ENCODE data around the gene PLEKHG7.

DNA sequence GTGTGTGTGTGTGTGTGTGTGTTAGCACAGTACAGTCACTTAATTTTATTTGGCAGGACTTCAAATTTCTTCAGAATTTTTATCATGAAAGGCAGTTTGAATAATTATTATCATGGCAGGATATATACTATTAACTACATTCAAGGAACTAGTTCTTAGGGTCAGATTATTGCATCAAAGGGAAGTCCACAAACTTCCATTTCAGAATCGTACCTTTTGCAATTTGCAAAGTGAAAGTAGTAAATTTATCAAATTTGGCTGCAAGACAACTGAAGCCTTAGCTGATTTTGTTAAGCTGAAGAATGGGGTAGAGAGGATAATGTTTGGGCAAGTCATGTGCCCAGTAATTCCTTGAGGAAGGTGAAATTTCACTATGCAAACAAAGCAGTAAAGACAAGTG lies 68.2 kb downstream of the PLEKHG7 start:
- TF ChIP-seq, protein P1, sequence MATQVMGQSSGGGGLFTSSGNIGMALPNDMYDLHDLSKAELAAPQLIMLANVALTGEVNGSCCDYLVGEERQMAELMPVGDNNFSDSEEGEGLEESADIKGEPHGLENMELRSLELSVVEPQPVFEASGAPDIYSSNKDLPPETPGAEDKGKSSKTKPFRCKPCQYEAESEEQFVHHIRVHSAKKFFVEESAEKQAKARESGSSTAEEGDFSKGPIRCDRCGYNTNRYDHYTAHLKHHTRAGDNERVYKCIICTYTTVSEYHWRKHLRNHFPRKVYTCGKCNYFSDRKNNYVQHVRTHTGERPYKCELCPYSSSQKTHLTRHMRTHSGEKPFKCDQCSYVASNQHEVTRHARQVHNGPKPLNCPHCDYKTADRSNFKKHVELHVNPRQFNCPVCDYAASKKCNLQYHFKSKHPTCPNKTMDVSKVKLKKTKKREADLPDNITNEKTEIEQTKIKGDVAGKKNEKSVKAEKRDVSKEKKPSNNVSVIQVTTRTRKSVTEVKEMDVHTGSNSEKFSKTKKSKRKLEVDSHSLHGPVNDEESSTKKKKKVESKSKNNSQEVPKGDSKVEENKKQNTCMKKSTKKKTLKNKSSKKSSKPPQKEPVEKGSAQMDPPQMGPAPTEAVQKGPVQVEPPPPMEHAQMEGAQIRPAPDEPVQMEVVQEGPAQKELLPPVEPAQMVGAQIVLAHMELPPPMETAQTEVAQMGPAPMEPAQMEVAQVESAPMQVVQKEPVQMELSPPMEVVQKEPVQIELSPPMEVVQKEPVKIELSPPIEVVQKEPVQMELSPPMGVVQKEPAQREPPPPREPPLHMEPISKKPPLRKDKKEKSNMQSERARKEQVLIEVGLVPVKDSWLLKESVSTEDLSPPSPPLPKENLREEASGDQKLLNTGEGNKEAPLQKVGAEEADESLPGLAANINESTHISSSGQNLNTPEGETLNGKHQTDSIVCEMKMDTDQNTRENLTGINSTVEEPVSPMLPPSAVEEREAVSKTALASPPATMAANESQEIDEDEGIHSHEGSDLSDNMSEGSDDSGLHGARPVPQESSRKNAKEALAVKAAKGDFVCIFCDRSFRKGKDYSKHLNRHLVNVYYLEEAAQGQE (IDR thresholded peaks at IDR 0.05; ENCODE audit: insufficient read depth in 1 of 2, low read depth in 2 of 2, low read length in 2 of 2), result no peak
- TF ChIP-seq TAF1 (IDR thresholded peaks at IDR 0.05; ENCODE audit: borderline replicate concordance, insufficient read depth, low read length) (no peak), SIN3A (IDR thresholded peaks at IDR 0.05; ENCODE audit: borderline replicate concordance, insufficient read depth, low read length) (no peak)
